ENCODE data around the gene ODF4. TPM values are rescaled to one million over a fixed set of nuclear protein-coding genes. Genes with fewer than 3 reads are reported as not detected.

The ODF4 gene
- total RNA-seq, 1 experiment from 2014 or later: not detected

DNA sequence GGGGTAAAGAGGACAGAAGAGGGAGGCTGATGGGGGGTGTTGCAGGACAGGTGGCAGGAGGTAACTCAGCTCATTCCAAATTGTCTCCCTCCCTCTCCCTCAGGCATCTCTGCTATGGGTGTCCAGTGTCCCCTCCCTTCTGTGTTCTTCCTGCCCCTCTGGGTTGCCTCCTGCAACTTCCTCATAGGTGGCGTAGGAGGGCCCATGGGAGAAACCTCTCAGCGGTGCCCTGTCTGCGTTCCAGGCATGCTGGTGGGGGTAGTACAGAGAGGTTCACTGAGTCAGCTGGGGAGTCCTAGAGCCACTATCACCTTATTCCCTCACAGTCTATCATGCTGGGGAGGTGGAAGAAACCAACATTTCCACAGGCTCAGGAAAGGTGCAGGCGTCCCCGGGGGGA, 14.7 kb upstream of the ODF4 start:
- intact Hi-C loops (cut with micrococcal nuclease): no loop called here
- H3K9me2 ChIP-seq (replicated peaks; ENCODE audit: low read length): no peaks in the 10 kb centered on the region
- no peak for ATAC-seq
- no peaks in the 10 kb centered on the region for H3K9me3 ChIP-seq (ENCODE audit: low read length)
- TF ChIP-seq EZH2 (IDR thresholded peaks at IDR 0.05; ENCODE audit: low read length, unreplicated experiment) (no peak), EZH2phosphoT487 (IDR thresholded peaks at IDR 0.05; ENCODE audit: borderline replicate concordance, low read length) (no peak)
- TF ChIP-seq, protein P1, sequence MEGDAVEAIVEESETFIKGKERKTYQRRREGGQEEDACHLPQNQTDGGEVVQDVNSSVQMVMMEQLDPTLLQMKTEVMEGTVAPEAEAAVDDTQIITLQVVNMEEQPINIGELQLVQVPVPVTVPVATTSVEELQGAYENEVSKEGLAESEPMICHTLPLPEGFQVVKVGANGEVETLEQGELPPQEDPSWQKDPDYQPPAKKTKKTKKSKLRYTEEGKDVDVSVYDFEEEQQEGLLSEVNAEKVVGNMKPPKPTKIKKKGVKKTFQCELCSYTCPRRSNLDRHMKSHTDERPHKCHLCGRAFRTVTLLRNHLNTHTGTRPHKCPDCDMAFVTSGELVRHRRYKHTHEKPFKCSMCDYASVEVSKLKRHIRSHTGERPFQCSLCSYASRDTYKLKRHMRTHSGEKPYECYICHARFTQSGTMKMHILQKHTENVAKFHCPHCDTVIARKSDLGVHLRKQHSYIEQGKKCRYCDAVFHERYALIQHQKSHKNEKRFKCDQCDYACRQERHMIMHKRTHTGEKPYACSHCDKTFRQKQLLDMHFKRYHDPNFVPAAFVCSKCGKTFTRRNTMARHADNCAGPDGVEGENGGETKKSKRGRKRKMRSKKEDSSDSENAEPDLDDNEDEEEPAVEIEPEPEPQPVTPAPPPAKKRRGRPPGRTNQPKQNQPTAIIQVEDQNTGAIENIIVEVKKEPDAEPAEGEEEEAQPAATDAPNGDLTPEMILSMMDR (conservative IDR thresholded peaks at IDR 0.05; ENCODE audit: low read depth, low read length): no peak
- no peak overlapping the region for H2AFZ ChIP-seq (ENCODE audit: low read length)
- no peak overlapping the region for H3K27ac ChIP-seq (ENCODE audit: low read length)
- H3F3A ChIP-seq (ENCODE audit: low read length, unreplicated experiment): no peaks in the 10 kb centered on the region
- ChIA-PET POLR2A (ENCODE audit: unreplicated experiment) (no interaction called here), CTCF (no interaction called here)
- no TSS peak for BruUV-seq (replicated peaks)
- DNase-seq: no peak
- no peak overlapping the region for H3K4me3 ChIP-seq (ENCODE audit: low read length)
- H3K27me3 ChIP-seq (ENCODE audit: low read length): no peaks in the 10 kb centered on the region
- H3K36me3 ChIP-seq (ENCODE audit: low read depth, low read length): no peaks in the 10 kb centered on the region
- no peaks in the 10 kb centered on the region for H3K4me1 ChIP-seq (ENCODE audit: insufficient read depth, low read length)
- no peak overlapping the region for H3K9ac ChIP-seq (ENCODE audit: low read length)
- no peaks in the 10 kb centered on the region for H3K79me2 ChIP-seq (ENCODE audit: low read length)
- H4K20me1 ChIP-seq (ENCODE audit: low read length): no peaks in the 10 kb centered on the region
- no peak overlapping the region for H3K4me2 ChIP-seq (ENCODE audit: low read length)

GRCh38 chr17:8326511-8327302, 12.9 kb upstream of the ODF4 start:
- Histone ChIP-seq H3K4me3 (ENCODE audit: low read length) (no peak overlapping the region), H3K79me2 (ENCODE audit: low read length) (no peaks in the 10 kb centered on the region), H3K27me3 (ENCODE audit: low read length) (no peaks in the 10 kb centered on the region), H3K27ac (ENCODE audit: low read length) (no peak overlapping the region), H3K4me2 (ENCODE audit: low read length) (no peak overlapping the region), H3K9me2 (replicated peaks; ENCODE audit: low read length) (no peaks in the 10 kb centered on the region), H4K20me1 (ENCODE audit: low read length) (no peaks in the 10 kb centered on the region), H3F3A (ENCODE audit: low read length, unreplicated experiment) (no peaks in the 10 kb centered on the region), H3K4me1 (ENCODE audit: insufficient read depth, low read length) (no peaks in the 10 kb centered on the region), H3K36me3 (ENCODE audit: low read depth, low read length) (no peaks in the 10 kb centered on the region), H2AFZ (ENCODE audit: low read length) (no peak overlapping the region), H3K9me3 (ENCODE audit: low read length) (no peaks in the 10 kb centered on the region), H3K9ac (ENCODE audit: low read length) (no peak overlapping the region)
- DNase-seq (no peak), ATAC-seq (no peak)
- intact Hi-C loops (cut with micrococcal nuclease): no loop called here
- BruUV-seq (replicated peaks): no TSS peak
- ChIA-PET CTCF (no interaction called here), POLR2A (ENCODE audit: unreplicated experiment) (no interaction called here)
- TF ChIP-seq, protein P1 (conservative IDR thresholded peaks at IDR 0.05; ENCODE audit: low read depth, low read length): no peak
- TF ChIP-seq EZH2 (IDR thresholded peaks at IDR 0.05; ENCODE audit: low read length, unreplicated experiment) (no peak), EZH2phosphoT487 (IDR thresholded peaks at IDR 0.05; ENCODE audit: borderline replicate concordance, low read length) (no peak)

- CTCF ChIA-PET: no interaction called here
- ATAC-seq: no peak
These were observed 12.4 kb upstream of the ODF4 start for GRCh38 chr17:8327303-8327649.

More at GRCh38 chr17:8327303-8327649, 12.4 kb upstream of the ODF4 start:
- TF ChIP-seq, protein P1 (conservative IDR thresholded peaks at IDR 0.05; ENCODE audit: low read depth, low read length): no peak
- TF ChIP-seq EZH2phosphoT487 (IDR thresholded peaks at IDR 0.05; ENCODE audit: borderline replicate concordance, low read length) (no peak), EZH2 (IDR thresholded peaks at IDR 0.05; ENCODE audit: low read length, unreplicated experiment) (no peak)
- intact Hi-C loops (cut with micrococcal nuclease): no loop called here
- BruUV-seq (replicated peaks): no TSS peak
- H3K9me3 ChIP-seq (ENCODE audit: low read length): no peaks in the 10 kb centered on the region
- no peak for DNase-seq
- no peak overlapping the region for H3K4me3 ChIP-seq (ENCODE audit: low read length)
- H3K27me3 ChIP-seq (ENCODE audit: low read length): no peaks in the 10 kb centered on the region
- no peaks in the 10 kb centered on the region for H3K79me2 ChIP-seq (ENCODE audit: low read length)
- H3K4me1 ChIP-seq (ENCODE audit: insufficient read depth, low read length): no peaks in the 10 kb centered on the region
- H3K9ac ChIP-seq (ENCODE audit: low read length): no peak overlapping the region
- no peaks in the 10 kb centered on the region for H3K9me2 ChIP-seq (replicated peaks; ENCODE audit: low read length)
- H3K36me3 ChIP-seq (ENCODE audit: low read depth, low read length): no peaks in the 10 kb centered on the region
- no peak overlapping the region for H2AFZ ChIP-seq (ENCODE audit: low read length)
- H4K20me1 ChIP-seq (ENCODE audit: low read length): no peaks in the 10 kb centered on the region
- no peak overlapping the region for H3K27ac ChIP-seq (ENCODE audit: low read length)
- H3K4me2 ChIP-seq (ENCODE audit: low read length): no peak overlapping the region
- POLR2A ChIA-PET (ENCODE audit: unreplicated experiment): no interaction called here
- no peaks in the 10 kb centered on the region for H3F3A ChIP-seq (ENCODE audit: low read length, unreplicated experiment)
